SHP77 treated with DMSO at 0.1 percent for 48 hours (cell line): Measurements from ENCODE around the gene IFT25.

Experiments
- DNase-seq: peaks from one replicate; lab custom pipeline; 2025; lab: John Stamatoyannopoulos, UW

The IFT25 gene

DNA sequence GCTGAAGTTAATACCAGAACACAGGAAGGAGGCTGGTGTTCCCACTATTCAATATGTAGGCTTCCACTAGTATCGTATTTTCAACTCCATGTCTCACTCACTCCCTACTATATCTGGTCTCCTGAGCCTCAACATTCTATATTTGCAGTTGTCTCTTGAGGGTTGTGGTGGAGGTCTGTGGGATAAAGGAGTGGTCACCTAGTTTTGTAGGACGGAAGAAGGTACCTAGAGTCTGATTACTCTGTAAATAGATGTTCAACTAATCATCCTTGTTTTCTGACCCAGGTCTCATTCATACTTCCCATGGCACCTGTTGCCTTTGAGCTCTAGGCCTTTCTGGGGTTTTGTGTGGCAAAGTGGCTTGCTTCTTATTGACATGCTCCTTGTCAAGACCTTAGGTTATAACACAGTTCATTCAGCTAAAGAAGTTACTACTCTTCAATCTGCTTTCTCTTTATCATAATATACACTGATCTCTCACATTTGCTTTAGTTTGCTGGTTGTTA is 18.1 kb downstream of the IFT25 start:
- DNase-seq: no peak

- DNase-seq: no peak
Observed at GRCh38 chr1:53919675-53920066, 25.8 kb downstream of the IFT25 start.

GRCh38 chr1:53918343-53918742 is 27.2 kb downstream of the IFT25 start:
- no peak for DNase-seq

GRCh38 chr1:53913352-53914033 is 32.0 kb downstream of the IFT25 start:
- no peak for DNase-seq

GRCh38 chr1:53911442-53911841 is 34.1 kb downstream of the IFT25 start:
- no peak for DNase-seq

DNA sequence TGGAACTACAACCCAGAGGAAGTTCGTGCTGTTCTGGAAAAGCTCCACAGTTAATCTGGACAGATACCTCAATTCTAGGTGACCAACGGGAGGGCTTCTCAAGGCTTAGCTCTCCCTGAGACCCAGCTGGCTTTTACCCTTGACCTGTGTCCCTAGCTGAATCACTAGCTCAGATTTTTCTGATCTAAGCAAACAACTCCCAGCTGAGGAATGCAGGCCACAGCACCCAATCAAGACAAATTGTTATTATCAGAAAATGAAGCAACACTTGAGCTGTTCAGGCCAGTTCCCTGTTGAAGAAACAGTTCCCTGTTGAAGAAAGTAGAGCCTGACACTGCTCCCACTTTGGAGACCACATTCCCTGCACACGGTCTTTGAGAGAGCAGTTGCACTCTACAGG is 35.6 kb downstream of the IFT25 start:
- no peak for DNase-seq

DNA sequence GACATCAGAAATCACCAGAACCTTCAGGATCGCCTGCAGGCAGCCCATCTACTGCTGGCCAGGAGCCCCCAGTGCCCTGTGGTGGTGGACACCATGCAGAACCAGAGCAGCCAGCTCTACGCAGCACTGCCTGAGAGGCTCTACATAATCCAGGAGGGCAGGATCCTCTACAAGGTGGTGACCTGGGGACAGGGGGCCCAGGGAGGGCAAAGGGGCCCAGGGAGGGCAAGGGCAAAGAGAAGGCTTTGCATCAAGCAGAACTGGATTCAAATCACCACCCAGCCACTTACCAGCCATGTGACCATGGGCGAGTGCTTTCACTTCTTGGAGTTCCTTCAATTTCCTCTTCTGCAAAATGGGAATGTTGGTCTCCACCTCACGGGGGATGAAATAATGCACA is 39.4 kb downstream of the IFT25 start:
- DNase-seq: no peak

DNA sequence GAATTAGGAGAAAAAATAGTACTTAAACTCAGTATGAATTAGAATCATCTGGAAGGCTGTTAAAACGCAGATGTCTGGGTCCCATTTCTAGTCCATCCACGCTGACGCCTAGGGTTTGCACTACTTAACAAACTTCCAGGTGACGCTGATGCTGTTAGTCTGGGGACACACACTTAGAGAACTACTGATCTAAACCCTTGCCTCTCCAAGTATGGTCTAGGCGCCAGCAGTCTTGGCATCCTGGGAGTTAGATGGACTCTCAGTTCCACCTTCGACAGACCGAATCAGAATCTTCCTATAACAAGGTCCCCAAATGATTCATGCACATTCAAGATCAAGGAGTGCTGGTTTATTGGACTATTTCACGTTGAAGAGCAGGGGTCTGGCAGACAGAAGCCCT is 40.0 kb downstream of the IFT25 start:
- no peak for DNase-seq

- DNase-seq: no peak
Observed at GRCh38 chr1:53902235-53903138, 43.0 kb downstream of the IFT25 start.

DNA sequence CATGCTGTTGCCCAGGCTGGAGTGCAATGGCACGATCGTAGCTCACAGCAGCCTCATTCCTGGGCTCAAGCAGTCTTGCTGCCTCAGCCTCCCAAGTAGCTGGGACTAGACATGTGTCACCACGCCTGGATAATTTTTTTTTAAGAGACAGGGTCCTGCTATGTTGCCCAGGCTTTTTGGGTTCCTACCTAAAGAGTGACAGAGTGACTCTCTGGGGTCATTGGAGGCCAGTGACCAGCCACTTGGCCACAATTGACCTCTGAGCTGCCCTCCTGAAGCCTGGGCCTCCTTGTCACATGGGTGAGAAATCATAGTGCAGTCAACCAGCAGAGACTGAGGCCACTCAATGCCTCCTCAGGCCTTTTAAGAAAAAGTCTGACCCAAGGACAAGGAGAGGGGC is 45.8 kb downstream of the IFT25 start:
- no peak for DNase-seq

GRCh38 chr1:53899206-53899628 is 46.3 kb downstream of the IFT25 start:
- peak; percentile 39 for DNase-seq

DNA sequence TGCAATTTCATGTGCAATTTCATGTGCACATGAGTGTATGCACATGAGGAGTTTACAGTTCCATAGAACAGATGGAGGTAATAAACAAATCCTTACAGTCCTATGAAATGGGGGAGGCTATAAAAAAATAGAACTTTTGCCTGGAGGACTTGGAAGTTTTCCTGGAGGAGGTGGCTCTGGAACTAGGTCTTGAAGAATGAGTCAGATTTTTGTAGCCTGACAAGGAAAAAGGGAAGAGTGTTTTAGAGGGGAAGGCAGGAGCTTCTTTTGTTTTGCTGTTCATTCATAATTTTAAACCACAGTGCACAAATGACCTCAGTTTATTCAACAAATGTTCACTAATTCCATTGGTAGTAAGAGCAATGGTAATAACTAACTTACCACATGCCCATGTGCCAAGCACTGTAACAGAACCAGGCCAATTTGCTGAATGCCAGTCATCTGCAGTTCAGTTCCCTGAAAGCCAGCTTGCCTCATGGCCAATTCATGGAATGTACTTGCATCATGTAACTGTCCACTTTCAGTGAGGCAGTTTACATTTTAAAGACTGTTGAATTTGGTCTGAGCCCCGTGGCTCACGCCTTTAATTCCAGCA is 48.8 kb downstream of the IFT25 start:
- no peak for DNase-seq

DNA sequence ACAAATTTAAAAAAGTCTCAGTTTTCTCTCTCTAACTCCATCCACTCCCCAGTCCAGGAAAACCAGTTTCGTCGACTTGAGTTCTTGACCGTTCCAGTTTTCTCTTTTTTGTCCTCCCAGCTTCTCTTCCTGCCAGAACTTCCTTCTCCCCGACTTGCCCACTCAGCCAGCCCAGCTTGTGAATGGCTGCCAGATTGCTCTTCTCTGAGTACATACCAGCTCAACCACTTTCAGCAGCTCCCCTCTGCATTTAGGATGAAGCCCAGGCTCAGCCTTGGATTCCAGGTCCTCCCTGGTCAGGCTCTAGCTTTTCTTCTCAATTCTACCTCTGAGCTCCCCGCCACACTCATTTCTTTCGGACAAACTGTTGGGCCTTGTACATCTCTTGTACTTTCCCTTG is 50.1 kb downstream of the IFT25 start:
- DNase-seq: no peak

DNA sequence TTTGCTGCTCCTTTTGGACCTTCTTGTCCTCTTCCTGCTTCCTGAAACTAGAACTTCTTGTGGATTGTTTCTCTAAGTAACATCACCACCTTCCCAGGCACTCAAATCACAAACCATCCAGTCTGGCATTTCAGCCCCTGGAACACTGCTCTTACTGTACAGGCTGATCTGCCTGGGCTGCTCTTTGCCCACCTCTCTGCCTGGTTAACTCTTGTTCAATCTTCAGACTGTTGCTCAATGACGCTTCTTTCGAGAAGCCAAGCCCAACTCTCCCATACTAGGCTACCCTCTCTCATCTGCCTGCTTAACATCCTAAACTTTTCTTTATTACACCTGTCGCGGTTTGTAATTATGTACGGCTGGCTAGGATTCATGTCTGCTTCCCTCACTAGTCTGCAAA is 50.9 kb downstream of the IFT25 start:
- DNase-seq: no peak

- no peak for DNase-seq
Observed at GRCh38 chr1:53893999-53894636, 51.4 kb downstream of the IFT25 start, which contains the start of gene DIO1. Gene DIO1 (plus strand): TSS chr1:53894187. CDS start chr1:53894211, 24 bp downstream.

DNA sequence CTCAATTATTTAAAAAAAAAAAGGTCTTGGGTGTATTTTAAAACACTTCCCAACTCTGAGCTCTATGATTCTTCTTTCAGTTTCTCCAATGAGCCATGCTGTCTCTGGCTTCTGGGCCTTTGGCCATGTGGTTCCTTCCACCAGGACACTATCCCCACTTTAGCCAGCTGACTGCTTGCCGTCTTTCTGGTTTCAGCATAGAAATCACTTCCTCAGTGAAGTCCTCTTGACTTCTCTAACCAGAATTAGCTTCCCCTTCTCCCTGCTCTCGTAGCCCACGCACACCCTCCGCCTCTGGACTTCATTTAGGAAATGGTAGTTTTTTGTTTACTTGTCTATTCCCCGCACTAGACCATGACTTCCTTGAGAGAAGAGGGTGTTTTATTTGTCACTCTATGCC is 52.6 kb downstream of the IFT25 start:
- no peak for DNase-seq

- no peak for DNase-seq
Observed at GRCh38 chr1:53891678-53892077, 53.8 kb downstream of the IFT25 start.

DNA sequence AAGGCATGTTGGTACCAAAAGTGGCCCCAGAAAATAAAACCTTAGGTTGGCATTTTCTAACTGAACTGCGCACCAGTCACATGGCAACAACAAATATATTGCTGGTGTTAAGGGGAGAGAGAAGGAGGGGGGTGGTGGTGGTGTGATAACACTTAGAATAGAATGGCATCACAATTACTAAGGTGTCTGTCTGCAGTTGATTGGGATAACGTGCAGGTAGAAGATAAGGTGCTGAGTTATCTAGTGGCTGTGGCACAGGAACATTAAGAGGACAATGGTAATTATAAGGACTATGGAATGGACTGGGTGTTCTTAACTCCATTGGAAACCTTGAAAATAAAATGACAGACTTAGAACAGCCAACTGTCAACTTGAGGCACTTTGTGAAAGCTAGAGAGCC is 54.5 kb downstream of the IFT25 start:
- DNase-seq: no peak

DNA sequence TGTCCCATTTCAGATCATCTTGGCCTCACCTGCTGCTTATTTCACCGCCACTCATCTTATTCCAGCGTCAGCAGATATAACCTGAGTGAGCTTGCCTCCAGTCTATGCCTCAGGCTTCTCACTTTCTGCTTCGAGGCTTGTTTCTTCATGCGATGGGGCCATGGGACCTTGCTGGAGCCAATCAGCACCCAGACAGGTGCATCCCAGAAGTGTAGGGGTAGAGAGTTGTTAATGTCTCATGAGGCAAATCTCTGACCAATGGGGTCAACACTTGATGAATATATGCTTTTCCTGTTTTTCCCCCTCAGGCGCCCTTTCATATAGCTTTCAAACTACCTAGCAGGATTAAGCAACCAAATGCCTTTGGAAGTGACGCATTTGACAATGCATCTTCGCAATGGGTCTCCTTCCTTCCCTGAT is 55.0 kb downstream of the IFT25 start:
- DNase-seq: no peak

GRCh38 chr1:53889304-53890298 is 55.9 kb downstream of the IFT25 start, which contains the start of gene YIPF1:
Gene YIPF1 (minus strand): TSS chr1:53889797. CDS start chr1:53888937, 860 bp downstream.
- DNase-seq: peak; percentile 59

DNA sequence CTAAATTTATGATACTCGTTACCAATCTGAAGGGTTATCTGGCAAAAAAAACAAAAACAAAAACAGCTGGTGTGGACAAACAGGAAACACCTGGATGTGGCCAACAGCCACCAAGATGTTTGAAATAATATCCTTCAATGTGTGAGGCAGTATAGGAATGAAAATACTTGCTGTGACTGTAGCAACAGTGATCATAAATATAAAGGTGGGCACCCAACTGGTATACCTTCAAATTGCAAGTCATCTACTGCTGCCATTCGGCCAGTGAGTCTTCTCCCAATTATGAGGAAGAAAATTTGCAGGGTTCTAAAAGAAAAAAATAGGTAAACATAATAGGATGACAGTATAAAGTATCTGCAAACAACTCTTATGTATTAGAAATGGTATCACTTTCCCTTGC is 56.8 kb downstream of the IFT25 start:
- DNase-seq: no peak
